ENCODE measurements around the gene RPS15.

GRCh38 chr19:1425902-1426301 lies 12.3 kb upstream of the RPS15 start:
- no peak for TF ChIP-seq CTCF (IDR thresholded peaks at IDR 0.05; ENCODE audit: low read length)
- TF ChIP-seq EZH2phosphoT487 (IDR thresholded peaks at IDR 0.05; ENCODE audit: low read length), result no peak
- no peak for TF ChIP-seq EZH2 (optimal IDR thresholded peaks at IDR 0.05; ENCODE audit: low read depth, low read length)

Measured in MM.1S (cell line).